Measurements from ENCODE around the gene SLC30A7.

SLC30A7 gene

GRCh38 chr1:100971021-100971420 is 75.1 kb downstream of the SLC30A7 start:
- no peaks in the 10 kb centered on the region for H3K79me2 ChIP-seq (ENCODE audit: control insufficient read depth, insufficient read depth, low read length, unreplicated experiment)
- H2AFZ ChIP-seq (ENCODE audit: low read length, unreplicated experiment), result no peak overlapping the region
- no peaks in the 10 kb centered on the region for H3K4me1 ChIP-seq (ENCODE audit: control insufficient read depth, insufficient read depth, low read length, unreplicated experiment)
- H3K27ac ChIP-seq (ENCODE audit: low read depth, low read length), result no peak overlapping the region
- H3K4me3 ChIP-seq (ENCODE audit: low read depth, low read length), result no peak overlapping the region
- H3K27me3 ChIP-seq (ENCODE audit: insufficient read depth, low read length), result no peaks in the 10 kb centered on the region
- H3K36me3 ChIP-seq (ENCODE audit: insufficient read depth, low read length), result peaks cover 6% of the 10 kb centered on the region

- H2AFZ ChIP-seq (ENCODE audit: low read length, unreplicated experiment), result no peak overlapping the region
- no peak overlapping the region for H3K4me3 ChIP-seq (ENCODE audit: low read depth, low read length)
- peaks cover 15% of the 10 kb centered on the region for H3K36me3 ChIP-seq (ENCODE audit: insufficient read depth, low read length)
- peaks cover 2% of the 10 kb centered on the region for H3K79me2 ChIP-seq (ENCODE audit: control insufficient read depth, insufficient read depth, low read length, unreplicated experiment)
- no peaks in the 10 kb centered on the region for H3K4me1 ChIP-seq (ENCODE audit: control insufficient read depth, insufficient read depth, low read length, unreplicated experiment)
- H3K27ac ChIP-seq (ENCODE audit: low read depth, low read length), result no peak overlapping the region
- H3K27me3 ChIP-seq (ENCODE audit: insufficient read depth, low read length), result no peaks in the 10 kb centered on the region
These were observed 76.3 kb downstream of the SLC30A7 start for GRCh38 chr1:100972185-100972584.

- H3K27ac ChIP-seq (ENCODE audit: low read depth, low read length), result no peak overlapping the region
- no peak overlapping the region for H3K4me3 ChIP-seq (ENCODE audit: low read depth, low read length)
- peaks cover 25% of the 10 kb centered on the region for H3K36me3 ChIP-seq (ENCODE audit: insufficient read depth, low read length)
- peaks cover 2% of the 10 kb centered on the region for H3K79me2 ChIP-seq (ENCODE audit: control insufficient read depth, insufficient read depth, low read length, unreplicated experiment)
- H2AFZ ChIP-seq (ENCODE audit: low read length, unreplicated experiment), result no peak overlapping the region
- H3K4me1 ChIP-seq (ENCODE audit: control insufficient read depth, insufficient read depth, low read length, unreplicated experiment), result no peaks in the 10 kb centered on the region
- H3K27me3 ChIP-seq (ENCODE audit: insufficient read depth, low read length), result no peaks in the 10 kb centered on the region
These were observed 81.0 kb downstream of the SLC30A7 start for GRCh38 chr1:100976936-100977335.

- Histone ChIP-seq H2AFZ (ENCODE audit: low read length, unreplicated experiment) (no peak overlapping the region), H3K36me3 (ENCODE audit: insufficient read depth, low read length) (peaks cover 24% of the 10 kb centered on the region), H3K79me2 (ENCODE audit: control insufficient read depth, insufficient read depth, low read length, unreplicated experiment) (peaks cover 2% of the 10 kb centered on the region), H3K4me3 (ENCODE audit: low read depth, low read length) (no peak overlapping the region), H3K27me3 (ENCODE audit: insufficient read depth, low read length) (no peaks in the 10 kb centered on the region), H3K4me1 (ENCODE audit: control insufficient read depth, insufficient read depth, low read length, unreplicated experiment) (no peaks in the 10 kb centered on the region), H3K27ac (ENCODE audit: low read depth, low read length) (no peak overlapping the region)
These were observed 83.7 kb downstream of the SLC30A7 start for GRCh38 chr1:100979631-100980030.

- Histone ChIP-seq H3K4me1 (ENCODE audit: control insufficient read depth, insufficient read depth, low read length, unreplicated experiment) (no peaks in the 10 kb centered on the region), H3K36me3 (ENCODE audit: insufficient read depth, low read length) (peaks cover 12% of the 10 kb centered on the region), H3K4me3 (ENCODE audit: low read depth, low read length) (no peak overlapping the region), H3K27ac (ENCODE audit: low read depth, low read length) (no peak overlapping the region), H3K27me3 (ENCODE audit: insufficient read depth, low read length) (no peaks in the 10 kb centered on the region), H2AFZ (ENCODE audit: low read length, unreplicated experiment) (no peak overlapping the region), H3K79me2 (ENCODE audit: control insufficient read depth, insufficient read depth, low read length, unreplicated experiment) (no peaks in the 10 kb centered on the region)
These were observed 86.9 kb downstream of the SLC30A7 start for GRCh38 chr1:100982793-100983192.

- no peaks in the 10 kb centered on the region for H3K79me2 ChIP-seq (ENCODE audit: control insufficient read depth, insufficient read depth, low read length, unreplicated experiment)
- H2AFZ ChIP-seq (ENCODE audit: low read length, unreplicated experiment), result no peak overlapping the region
- no peaks in the 10 kb centered on the region for H3K27me3 ChIP-seq (ENCODE audit: insufficient read depth, low read length)
- peaks cover 12% of the 10 kb centered on the region for H3K4me1 ChIP-seq (ENCODE audit: control insufficient read depth, insufficient read depth, low read length, unreplicated experiment)
- H3K4me3 ChIP-seq (ENCODE audit: low read depth, low read length), result no peak overlapping the region
- no peak overlapping the region for H3K27ac ChIP-seq (ENCODE audit: low read depth, low read length)
- peaks cover 8% of the 10 kb centered on the region; the same call in 1 of the 2 replicates for H3K36me3 ChIP-seq (ENCODE audit: insufficient read depth, low read length)
These were observed 92.2 kb downstream of the SLC30A7 start for GRCh38 chr1:100988121-100988520.

GRCh38 chr1:100989306-100990077 is 93.6 kb downstream of the SLC30A7 start:
- Histone ChIP-seq H3K4me1 (ENCODE audit: control insufficient read depth, insufficient read depth, low read length, unreplicated experiment) (peaks cover 12% of the 10 kb centered on the region), H3K27ac (ENCODE audit: low read depth, low read length) (peak overlapping the region; percentile 38), H3K36me3 (ENCODE audit: insufficient read depth, low read length) (peaks cover 8% of the 10 kb centered on the region; the same call in 1 of the 2 replicates), H3K27me3 (ENCODE audit: insufficient read depth, low read length) (no peaks in the 10 kb centered on the region), H3K79me2 (ENCODE audit: control insufficient read depth, insufficient read depth, low read length, unreplicated experiment) (no peaks in the 10 kb centered on the region), H2AFZ (ENCODE audit: low read length, unreplicated experiment) (no peak overlapping the region), H3K4me3 (ENCODE audit: low read depth, low read length) (no peak overlapping the region)

GRCh38 chr1:100995198-100995988 is 99.5 kb downstream of the SLC30A7 start:
- H3K27ac ChIP-seq (ENCODE audit: low read depth, low read length), result no peak overlapping the region
- H3K36me3 ChIP-seq (ENCODE audit: insufficient read depth, low read length), result peaks cover 11% of the 10 kb centered on the region

GRCh38 chr1:100998426-100998825 is 102.5 kb downstream of the SLC30A7 start:
- no peak overlapping the region for H3K4me3 ChIP-seq (ENCODE audit: low read depth, low read length)
- H3K79me2 ChIP-seq (ENCODE audit: control insufficient read depth, insufficient read depth, low read length, unreplicated experiment), result no peaks in the 10 kb centered on the region
- H3K36me3 ChIP-seq (ENCODE audit: insufficient read depth, low read length), result peaks cover 18% of the 10 kb centered on the region
- no peak overlapping the region for H2AFZ ChIP-seq (ENCODE audit: low read length, unreplicated experiment)
- peaks cover 10% of the 10 kb centered on the region for H3K4me1 ChIP-seq (ENCODE audit: control insufficient read depth, insufficient read depth, low read length, unreplicated experiment)
- H3K27ac ChIP-seq (ENCODE audit: low read depth, low read length), result no peak overlapping the region
- H3K27me3 ChIP-seq (ENCODE audit: insufficient read depth, low read length), result no peaks in the 10 kb centered on the region

More at GRCh38 chr1:100995198-100995988, 99.5 kb downstream of the SLC30A7 start:
- Histone ChIP-seq H2AFZ (ENCODE audit: low read length, unreplicated experiment) (no peak overlapping the region), H3K27me3 (ENCODE audit: insufficient read depth, low read length) (no peaks in the 10 kb centered on the region), H3K4me3 (ENCODE audit: low read depth, low read length) (no peak overlapping the region), H3K4me1 (ENCODE audit: control insufficient read depth, insufficient read depth, low read length, unreplicated experiment) (no peaks in the 10 kb centered on the region), H3K79me2 (ENCODE audit: control insufficient read depth, insufficient read depth, low read length, unreplicated experiment) (no peaks in the 10 kb centered on the region)

GRCh38 chr1:101000131-101000873 is 104.4 kb downstream of the SLC30A7 start:
- Histone ChIP-seq H3K79me2 (ENCODE audit: control insufficient read depth, insufficient read depth, low read length, unreplicated experiment) (no peaks in the 10 kb centered on the region), H3K27ac (ENCODE audit: low read depth, low read length) (no peak overlapping the region), H3K36me3 (ENCODE audit: insufficient read depth, low read length) (peaks cover 18% of the 10 kb centered on the region)

More at GRCh38 chr1:101000131-101000873, 104.4 kb downstream of the SLC30A7 start:
- H2AFZ ChIP-seq (ENCODE audit: low read length, unreplicated experiment), result no peak overlapping the region
- peaks cover 24% of the 10 kb centered on the region for H3K4me1 ChIP-seq (ENCODE audit: control insufficient read depth, insufficient read depth, low read length, unreplicated experiment)
- H3K27me3 ChIP-seq (ENCODE audit: insufficient read depth, low read length), result no peaks in the 10 kb centered on the region
- no peak overlapping the region for H3K4me3 ChIP-seq (ENCODE audit: low read depth, low read length)
